Fibroblast of lung (primary cell): ENCODE results near the gene MYBPC2. TPM values are rescaled to one million over a fixed set of nuclear protein-coding genes. Genes with fewer than 3 reads are reported as not detected.

ENCODE experiments used
- DNase-seq, 2 donors: peaks; one replicate each; pipeline versions ENCODE4 v3.0.0 to v3.0.0-alpha.2; 2010; ENCODE audit warnings: low read depth in 2 of 2
- H2AFZ ChIP-seq: 2 replicates; pipeline ENCODE4 v1.5.1; 2012; ENCODE audit warnings: low read length, control low read depth, inconsistent platforms
- H3K27ac ChIP-seq: 2 replicates; pipeline ENCODE4 v1.5.1; 2011; ENCODE audit warnings: low read length, control low read depth; ENCODE audit not compliant: insufficient read depth
- H3K27me3 ChIP-seq: 2 replicates; pipeline ENCODE4 v1.5.1; 2011; ENCODE audit warnings: mild to moderate bottlenecking, low read length; ENCODE audit not compliant: control insufficient read depth, insufficient read depth
- H3K36me3 ChIP-seq: 2 replicates; pipeline ENCODE4 v1.5.1; 2011; ENCODE audit warnings: low read length; ENCODE audit not compliant: control insufficient read depth, insufficient read depth
- H3K4me1 ChIP-seq: 2 replicates; pipeline ENCODE4 v1.5.1; 2011; ENCODE audit warnings: low read length; ENCODE audit not compliant: control insufficient read depth, insufficient read depth; ENCODE audit errors: extremely low read depth
- H3K4me2 ChIP-seq: 2 replicates; pipeline ENCODE4 v1.5.1; 2011; ENCODE audit warnings: low read length, control low read depth; ENCODE audit not compliant: insufficient read depth; ENCODE audit errors: extremely low read depth
- H3K4me3 ChIP-seq, 4 experiments: fragments of 200-600 bp in 1 of 4; sonication (generic) in 1 of 4; replicated peaks in 1 of 4; 2 replicates each; pipeline ENCODE4 v1.5.1; 2011 to 2016; ENCODE audit warnings: low read length in 4 of 4, low read depth in 3 of 4, mild to moderate bottlenecking in 3 of 4, control low read depth in 2 of 4, inconsistent platforms in 1 of 4, mixed read lengths in 1 of 4; ENCODE audit not compliant: insufficient read depth in 1 of 4; ENCODE audit errors: control extremely low read depth in 1 of 4
- H3K79me2 ChIP-seq: 2 replicates; pipeline ENCODE4 v1.5.1; 2012; ENCODE audit warnings: mild to moderate bottlenecking, low read length, inconsistent platforms; ENCODE audit not compliant: control insufficient read depth, insufficient read depth
- H3K9ac ChIP-seq: 2 replicates; pipeline ENCODE4 v1.5.1; 2011; ENCODE audit warnings: mild to moderate bottlenecking, low read length, control low read depth; ENCODE audit not compliant: insufficient read depth
- H3K9me3 ChIP-seq: 2 replicates; pipeline ENCODE4 v1.5.1; 2012; ENCODE audit warnings: low read depth, low read length; ENCODE audit not compliant: control insufficient read depth, insufficient read depth
- H4K20me1 ChIP-seq: 2 replicates; pipeline ENCODE4 v1.5.1; 2011; ENCODE audit warnings: low read length; ENCODE audit not compliant: control insufficient read depth, insufficient read depth; ENCODE audit errors: extremely low read depth
- CTCF ChIP-seq, 2 donors: IDR thresholded peaks in 1 of 2; conservative IDR thresholded peaks in 1 of 2; 1 replicate in 1 of 2; 2 replicates in 1 of 2; pipeline ENCODE4 v1.5.1; 2011 to 2012; ENCODE audit warnings: low read length in 2 of 2, control low read depth in 1 of 2, inconsistent platforms in 1 of 2, low read depth in 1 of 2, mild to moderate bottlenecking in 1 of 2
- EZH2 ChIP-seq: IDR thresholded peaks from 2 replicates; pipeline ENCODE4 v1.5.1; 2012; ENCODE audit warnings: low read length, control low read depth, mild to moderate bottlenecking; ENCODE audit errors: missing control alignments
- polyA plus RNA-seq, 2 donors: library from polyadenylated mRNA; depleted of rRNA in 1 of 2; stranded (reverse) in 1 of 2; unstranded in 1 of 2; fragments of >200 nt; gene quantifications; 2 replicates each; pipeline ENCODE4 v1.2.1, GENCODE V29; 2011 to 2012; ENCODE audit warnings: missing spikeins in 1 of 2
- total RNA-seq: library from RNA; depleted of rRNA; stranded (reverse); fragments of >200 nt; gene quantifications from 2 replicates; pipeline ENCODE4 v1.2.1, GENCODE V29; 2014

The MYBPC2 gene
- total and polyA plus RNA-seq, 2 donors (not counting 1 experiment from before 2014, with no cell fraction given), result under 0.01 TPM; not detected in 1

GRCh38 chr19:50420127-50420526 lies 12.6 kb upstream of the MYBPC2 start:
- Histone ChIP-seq H3K4me3 (no peak overlapping the region), H3K27ac (no peak overlapping the region), H2AFZ (no peak overlapping the region), H3K4me2 (no peak overlapping the region), H3K27me3 (peaks cover 4% of the 10 kb centered on the region), H3K79me2 (no peaks in the 10 kb centered on the region), H3K9me3 (no peaks in the 10 kb centered on the region), H3K9ac (no peak overlapping the region), H3K4me1 (no peaks in the 10 kb centered on the region), H4K20me1 (no peaks in the 10 kb centered on the region), H3K36me3 (no peaks in the 10 kb centered on the region)
- no peak for TF ChIP-seq EZH2
- TF ChIP-seq CTCF (conservative IDR thresholded peaks at IDR 0.05 in 1 of 2, IDR thresholded peaks at IDR 0.05 in 1 of 2; ENCODE audit: low read depth in 1 of 2, low read length in 2 of 2), result no peak
- no peak for DNase-seq

DNA sequence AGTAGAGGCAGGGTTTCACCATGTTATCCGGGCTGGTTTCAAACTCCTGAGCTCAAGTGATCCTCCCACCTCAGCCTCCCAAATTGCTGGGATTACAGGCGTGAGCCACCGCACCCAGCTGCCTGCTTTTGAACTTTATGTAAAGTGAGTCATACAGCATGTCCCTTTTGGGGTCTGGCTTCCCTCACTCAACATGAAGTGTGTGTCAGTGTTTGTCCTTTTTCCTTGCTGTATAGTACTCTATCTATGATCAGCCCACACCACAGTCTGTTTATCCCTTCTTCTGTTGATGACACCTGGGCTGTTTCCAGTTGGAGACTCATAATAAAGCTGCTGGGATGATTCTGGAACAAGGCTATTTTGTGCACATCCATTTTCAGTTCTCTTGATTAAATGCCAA lies 11.9 kb upstream of the MYBPC2 start:
- Histone ChIP-seq H3K9ac (no peak overlapping the region), H3K36me3 (no peaks in the 10 kb centered on the region), H3K79me2 (no peaks in the 10 kb centered on the region), H3K27ac (no peak overlapping the region), H4K20me1 (no peaks in the 10 kb centered on the region), H3K9me3 (no peaks in the 10 kb centered on the region), H3K4me1 (no peaks in the 10 kb centered on the region), H2AFZ (no peak overlapping the region), H3K4me2 (no peak overlapping the region), H3K4me3 (no peak overlapping the region), H3K27me3 (peaks cover 4% of the 10 kb centered on the region)
- no peak for DNase-seq
- TF ChIP-seq CTCF (conservative IDR thresholded peaks at IDR 0.05 in 1 of 2, IDR thresholded peaks at IDR 0.05 in 1 of 2; ENCODE audit: low read depth in 1 of 2, low read length in 2 of 2), result no peak

DNA sequence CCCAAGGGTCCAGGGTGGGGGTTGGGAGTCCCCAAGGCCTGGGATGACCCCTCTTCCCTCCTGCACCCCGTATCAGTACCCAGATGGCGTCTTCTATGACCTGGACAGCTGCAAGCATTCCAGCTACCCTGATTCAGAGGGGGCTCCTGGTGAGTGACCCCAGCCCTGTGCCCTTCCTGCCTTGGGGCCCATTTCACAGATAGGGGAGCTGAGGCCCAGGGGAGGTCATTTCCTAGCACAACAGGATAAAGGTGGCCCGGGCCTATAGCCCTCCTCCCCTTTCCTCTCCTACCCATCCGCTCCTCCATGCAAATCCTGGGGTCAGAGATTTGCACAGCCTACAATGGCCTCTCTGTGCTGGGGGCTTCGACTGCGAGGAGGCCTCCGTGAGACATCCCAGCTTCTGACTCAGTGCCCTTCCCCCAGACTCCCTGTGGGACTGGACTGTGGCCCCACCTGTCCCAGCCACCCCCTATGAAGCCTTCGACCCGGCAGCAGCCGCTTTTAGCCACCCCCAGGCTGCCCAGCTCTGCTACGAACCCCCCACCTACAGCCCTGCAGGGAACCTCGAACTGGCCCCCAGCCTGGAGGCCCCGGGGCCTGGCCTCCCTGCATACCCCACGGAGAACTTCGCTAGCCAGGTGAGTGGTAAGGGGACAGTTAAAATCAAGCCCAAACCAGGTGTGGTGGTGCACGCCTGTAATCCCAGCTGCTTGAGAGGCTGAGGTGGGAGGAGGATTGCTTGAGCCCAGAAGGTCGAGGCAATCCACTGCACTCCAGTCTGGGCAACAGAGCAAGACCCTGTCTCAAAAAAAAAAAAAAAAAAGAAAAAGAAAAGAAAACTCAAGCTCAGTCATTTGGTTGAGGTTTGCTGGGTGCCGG lies 10.1 kb upstream of the MYBPC2 start:
- Histone ChIP-seq H3K9me3 (no peaks in the 10 kb centered on the region), H3K4me2 (no peak overlapping the region), H2AFZ (no peak overlapping the region), H3K79me2 (no peaks in the 10 kb centered on the region), H3K9ac (no peak overlapping the region), H3K4me1 (no peaks in the 10 kb centered on the region), H3K27ac (no peak overlapping the region), H4K20me1 (no peaks in the 10 kb centered on the region), H3K36me3 (no peaks in the 10 kb centered on the region), H3K27me3 (peaks cover 4% of the 10 kb centered on the region), H3K4me3 (no peak overlapping the region)
- TF ChIP-seq CTCF (conservative IDR thresholded peaks at IDR 0.05 in 1 of 2, IDR thresholded peaks at IDR 0.05 in 1 of 2; ENCODE audit: low read depth in 1 of 2, low read length in 2 of 2) (no peak), EZH2 (no peak)
- DNase-seq, result no peak
